ENCODE measurements around the gene FMNL3. TPM values are rescaled to one million over a fixed set of nuclear protein-coding genes. Genes with fewer than 3 reads are reported as not detected.

FMNL3 gene
- polyA plus RNA-seq, 1 donor from 2014 or later: 9.3 TPM

- H3K4me2 ChIP-seq (ENCODE audit: low read length): no peak overlapping the region
- no peaks in the 10 kb centered on the region for H4K20me1 ChIP-seq (ENCODE audit: insufficient read depth)
- no peak overlapping the region for H3K27ac ChIP-seq (ENCODE audit: low read length)
- H3K9me3 ChIP-seq (ENCODE audit: low read length): no peaks in the 10 kb centered on the region
- no peak overlapping the region for H2AFZ ChIP-seq (ENCODE audit: low read depth, low read length)
- TF ChIP-seq SMC3 (conservative IDR thresholded peaks at IDR 0.05; ENCODE audit: poor library complexity): no peak
- TF ChIP-seq TAF1 (IDR thresholded peaks at IDR 0.05; ENCODE audit: low read depth): no peak
- TF ChIP-seq MXI1 (conservative IDR thresholded peaks at IDR 0.05; ENCODE audit: poor library complexity, severe bottlenecking): no peak
- no peak for TF ChIP-seq RAD21 (conservative IDR thresholded peaks at IDR 0.05)
- TF ChIP-seq REST (IDR thresholded peaks at IDR 0.05; ENCODE audit: borderline replicate concordance): no peak
- TF ChIP-seq CTCF (IDR thresholded peaks at IDR 0.05; ENCODE audit: poor library complexity, severe bottlenecking): no peak
- TF ChIP-seq EZH2 (IDR thresholded peaks at IDR 0.05; ENCODE audit: borderline replicate concordance, insufficient read depth, low read length, poor library complexity, severe bottlenecking): no peak
- no peak for TF ChIP-seq POLR2AphosphoS5 (IDR thresholded peaks at IDR 0.05)
- no peak for TF ChIP-seq EP300 (conservative IDR thresholded peaks at IDR 0.05; ENCODE audit: poor library complexity, severe bottlenecking)
- no peaks in the 10 kb centered on the region for H3F3A ChIP-seq (ENCODE audit: insufficient read depth, low read length, poor library complexity, severe bottlenecking)
- H3K4me3 ChIP-seq (ENCODE audit: low read length): no peak overlapping the region
- no peaks in the 10 kb centered on the region for H3K9me2 ChIP-seq (ENCODE audit: insufficient read depth, low read length)
- H3K79me2 ChIP-seq (replicated peaks; ENCODE audit: insufficient read depth, low read length): no peaks in the 10 kb centered on the region
- no peaks in the 10 kb centered on the region for H3K36me3 ChIP-seq (ENCODE audit: insufficient read depth, low read length)
- H3K9ac ChIP-seq (ENCODE audit: low read length): no peak overlapping the region
- no peaks in the 10 kb centered on the region for H3K27me3 ChIP-seq (ENCODE audit: insufficient read depth, low read depth, low read length)
Observed at GRCh38 chr12:49626169-49626835, 80.9 kb downstream of the FMNL3 start.

- Histone ChIP-seq H3K4me3 (ENCODE audit: low read length) (no peak overlapping the region), H2AFZ (ENCODE audit: low read depth, low read length) (no peak overlapping the region), H3F3A (ENCODE audit: insufficient read depth, low read length, poor library complexity, severe bottlenecking) (no peaks in the 10 kb centered on the region), H3K9me3 (ENCODE audit: low read length) (no peaks in the 10 kb centered on the region), H3K36me3 (ENCODE audit: insufficient read depth, low read length) (no peaks in the 10 kb centered on the region), H3K4me2 (ENCODE audit: low read length) (no peak overlapping the region), H3K79me2 (replicated peaks; ENCODE audit: insufficient read depth, low read length) (no peaks in the 10 kb centered on the region), H3K9ac (ENCODE audit: low read length) (no peak overlapping the region), H4K20me1 (ENCODE audit: insufficient read depth) (no peaks in the 10 kb centered on the region), H3K27me3 (ENCODE audit: insufficient read depth, low read depth, low read length) (no peaks in the 10 kb centered on the region), H3K27ac (ENCODE audit: low read length) (no peak overlapping the region), H3K9me2 (ENCODE audit: insufficient read depth, low read length) (no peaks in the 10 kb centered on the region)
- TF ChIP-seq TAF1 (IDR thresholded peaks at IDR 0.05; ENCODE audit: low read depth) (no peak), CTCF (IDR thresholded peaks at IDR 0.05; ENCODE audit: poor library complexity, severe bottlenecking) (no peak), SMC3 (conservative IDR thresholded peaks at IDR 0.05; ENCODE audit: poor library complexity) (no peak)
Observed at GRCh38 chr12:49624921-49625577, 82.2 kb downstream of the FMNL3 start.
